Left colon (tissue), 2 donors: Measurements from ENCODE around the gene BABAM2. TPM values are rescaled to one million over a fixed set of nuclear protein-coding genes. Genes with fewer than 3 reads are reported as not detected.

ENCODE experiments used
- ATAC-seq: fragments of 200-7000 bp; cut with Tn5 transposase; one replicate; pipeline ENCODE4 v1.9.1; 2020; ENCODE audit warnings: mild to moderate bottlenecking, moderate library complexity
- DNase-seq, 2 donors: peaks; one replicate each; pipeline ENCODE4 v3.0.0-alpha.2; 2020
- intact Hi-C, 2 donors: fragments of 100-400 bp; cut with DNase I in 1 of 2; cut with micrococcal nuclease in 1 of 2; formaldehyde crosslinking; loops; one replicate each; pipeline versions ENCODE4 v1.11.2 to v1.14.0; 2022; cut with DNase I, micrococcal nuclease
- total RNA-seq, 2 donors: library from RNA; stranded (reverse); fragmentation: NEBNext Ultra II Directional; extraction: Animal tissue kit (Norgen Biotek cat#: 25700); gene quantifications; one replicate each; pipeline ENCODE4 v1.2.1, GENCODE V29; 2021
- donor health status: DM: no; HTN: no; CAD: no.
- donor health status: DM: yes; HTN: yes; CAD: no.

The BABAM2 gene
- total RNA-seq, 2 donors from 2014 or later, result 35.3 to 39.3 TPM

DNA sequence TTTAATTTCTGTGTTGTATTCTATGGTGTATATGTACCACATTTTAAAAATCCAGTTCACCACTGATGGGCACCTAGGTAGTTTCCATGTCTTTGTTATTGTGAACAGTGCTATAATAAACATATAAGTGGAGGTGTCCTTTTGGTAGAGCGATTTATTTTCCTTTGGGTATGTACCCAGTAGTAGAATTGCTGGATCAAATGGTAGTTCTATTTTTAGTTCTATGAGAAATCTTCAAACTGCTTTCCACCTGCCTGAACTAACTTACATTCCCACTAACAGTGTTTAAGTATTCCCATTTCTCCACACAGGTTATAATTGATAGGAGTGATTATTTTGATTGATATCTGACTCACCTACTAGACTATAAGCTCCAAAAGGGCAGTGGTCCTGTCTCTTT, 148.2 kb downstream of the BABAM2 start:
- DNase-seq (no peak), ATAC-seq (no peak)
- intact Hi-C loops, result no loop called here

GRCh38 chr2:28045676-28046351, 155.3 kb downstream of the BABAM2 start:
- ATAC-seq, result no peak
- intact Hi-C loops, result no loop called here
- DNase-seq, result no peak

- intact Hi-C loops, result no loop called here
- ATAC-seq (no peak), DNase-seq (no peak)
Observed at GRCh38 chr2:28046921-28047320, 156.4 kb downstream of the BABAM2 start.

DNA sequence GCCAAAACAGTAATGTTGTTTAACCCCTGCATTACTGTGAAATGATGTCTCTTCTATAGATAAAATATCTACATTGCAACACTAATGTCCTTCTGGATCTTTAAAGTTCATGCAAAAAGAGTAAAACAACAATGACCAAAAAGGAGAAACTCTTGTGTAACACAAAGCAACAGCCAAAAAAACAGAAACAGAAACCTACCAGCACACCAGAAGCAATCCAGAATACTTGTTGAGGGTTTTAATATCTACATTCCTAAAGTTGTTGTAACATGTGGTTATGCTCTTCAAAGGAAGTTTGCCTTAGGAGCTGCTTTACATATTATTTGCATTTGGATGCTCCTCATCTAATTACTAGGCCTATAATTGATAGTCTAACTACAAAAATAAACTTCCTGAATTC, 157.2 kb downstream of the BABAM2 start:
- intact Hi-C loops, result no loop called here
- no peak for ATAC-seq
- DNase-seq, result no peak

DNA sequence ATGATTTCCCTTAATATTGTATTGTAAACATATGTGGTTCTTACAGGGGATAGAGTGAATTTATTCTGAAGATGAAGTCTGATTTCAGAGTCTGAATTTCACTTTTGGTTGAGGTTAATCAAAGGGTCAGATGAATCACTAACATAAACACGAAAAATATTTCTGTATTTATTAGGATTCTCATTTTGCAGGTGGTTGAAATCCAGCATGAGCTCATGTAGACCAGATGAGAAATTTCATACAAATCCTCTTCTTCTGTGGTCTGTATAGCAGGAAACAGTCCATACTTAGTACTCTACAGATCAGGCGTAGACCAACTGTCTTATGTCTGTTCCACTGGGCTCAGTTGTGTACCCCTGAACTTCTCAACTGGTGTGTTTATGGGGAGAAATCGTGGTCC, 157.8 kb downstream of the BABAM2 start:
- intact Hi-C loops, result no loop called here

DNA sequence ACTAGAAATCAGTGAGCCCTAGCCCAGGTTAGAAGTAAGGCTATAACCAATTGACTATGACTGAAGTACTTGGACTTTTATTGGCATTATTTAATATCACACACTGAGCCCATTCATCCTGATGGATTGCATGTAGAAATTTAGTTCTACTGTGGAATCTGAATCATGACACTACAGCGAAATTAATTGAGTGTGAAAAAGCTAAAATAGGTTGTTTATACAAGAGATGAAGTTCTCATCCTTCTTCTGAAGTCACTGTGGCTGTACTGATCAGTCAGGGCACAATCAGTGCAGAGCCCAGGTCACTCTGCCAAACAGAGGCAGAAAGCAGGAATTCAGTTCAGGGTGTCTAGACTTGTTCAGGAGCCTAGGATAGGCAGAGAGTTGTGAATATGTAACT, 158.9 kb downstream of the BABAM2 start:
- ATAC-seq (no peak), DNase-seq (no peak)
- intact Hi-C loops, result no loop called here

More for the DNA sequence above, 157.8 kb downstream of the BABAM2 start:
- ATAC-seq (no peak), DNase-seq (no peak)

GRCh38 chr2:28049899-28050298, 159.4 kb downstream of the BABAM2 start:
- no peak for DNase-seq
- ATAC-seq, result no peak
- intact Hi-C loops, result no loop called here

- intact Hi-C loops, result no loop called here
- ATAC-seq, result no peak
- DNase-seq, result no peak
Observed at GRCh38 chr2:28052691-28053090, 162.2 kb downstream of the BABAM2 start.

DNA sequence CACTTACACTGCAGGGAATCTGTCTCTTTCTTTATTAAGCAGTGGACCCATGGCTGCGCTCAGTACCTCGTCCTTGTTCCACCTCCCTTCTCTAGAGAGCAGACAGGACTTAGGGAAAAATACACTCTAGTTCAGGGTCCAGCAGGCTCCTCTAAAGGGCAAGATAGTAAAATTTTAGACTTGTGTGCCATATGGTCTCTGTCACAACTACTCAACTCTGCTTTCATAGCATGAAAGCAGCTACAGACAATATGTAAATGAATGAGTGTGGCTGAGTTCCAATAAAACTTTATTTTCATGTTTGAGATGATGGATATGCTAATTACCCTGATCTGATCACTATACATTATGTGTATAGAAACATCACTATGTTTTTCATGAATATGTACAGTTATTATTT, 163.1 kb downstream of the BABAM2 start:
- intact Hi-C loops, result no loop called here
- ATAC-seq (no peak), DNase-seq (no peak)

- no peak for DNase-seq
- ATAC-seq, result no peak
- intact Hi-C loops, result no loop called here
Observed at GRCh38 chr2:28054916-28055315, 164.4 kb downstream of the BABAM2 start.

GRCh38 chr2:28055325-28055970, 164.9 kb downstream of the BABAM2 start:
- intact Hi-C loops, result no loop called here
- DNase-seq (no peak), ATAC-seq (no peak)

DNA sequence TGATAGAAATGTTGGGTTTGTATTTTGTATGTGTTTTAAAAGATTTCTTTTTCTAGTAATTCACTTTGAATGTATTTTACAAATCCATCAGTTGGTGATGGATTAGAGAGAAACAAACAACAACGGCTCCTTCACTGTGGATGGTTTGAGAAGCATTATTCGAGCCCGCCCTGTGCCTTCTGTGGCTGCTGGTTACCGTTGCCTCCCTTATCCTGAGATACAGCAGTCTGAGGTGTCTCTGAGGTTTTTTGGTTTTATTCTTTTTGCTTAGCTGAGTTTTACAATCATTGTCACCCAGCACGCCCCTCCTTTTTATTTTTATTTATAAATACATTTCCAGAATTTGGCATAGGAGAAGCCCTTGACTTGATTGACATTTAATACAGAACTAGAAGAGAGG, 168.3 kb downstream of the BABAM2 start:
- no peak for ATAC-seq
- intact Hi-C loops, result no loop called here
- no peak for DNase-seq

DNA sequence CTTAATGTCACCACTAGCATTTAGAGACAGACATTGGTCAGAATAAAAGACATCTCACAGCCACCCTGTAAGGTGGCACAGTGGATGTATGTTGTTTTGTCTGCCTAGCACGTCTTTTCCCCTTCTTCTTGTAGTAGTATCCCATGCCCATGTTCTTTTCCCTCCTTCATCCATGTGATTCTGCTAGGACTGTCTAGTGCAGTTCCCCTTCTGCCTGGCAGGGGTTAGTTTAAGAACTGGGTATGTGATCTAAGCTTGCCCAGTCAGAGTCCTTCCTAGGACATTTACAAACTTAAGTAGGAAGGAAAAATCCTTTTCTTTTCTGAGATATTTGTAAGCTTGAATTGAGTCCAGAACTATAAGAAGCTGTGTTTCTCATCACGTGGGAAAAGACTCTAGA, 172.3 kb downstream of the BABAM2 start:
- ATAC-seq (no peak), DNase-seq (no peak)
- intact Hi-C loops, result no loop called here

GRCh38 chr2:28063492-28063962, 173.0 kb downstream of the BABAM2 start:
- DNase-seq, result no peak
- intact Hi-C loops, result no loop called here
- ATAC-seq, result no peak

DNA sequence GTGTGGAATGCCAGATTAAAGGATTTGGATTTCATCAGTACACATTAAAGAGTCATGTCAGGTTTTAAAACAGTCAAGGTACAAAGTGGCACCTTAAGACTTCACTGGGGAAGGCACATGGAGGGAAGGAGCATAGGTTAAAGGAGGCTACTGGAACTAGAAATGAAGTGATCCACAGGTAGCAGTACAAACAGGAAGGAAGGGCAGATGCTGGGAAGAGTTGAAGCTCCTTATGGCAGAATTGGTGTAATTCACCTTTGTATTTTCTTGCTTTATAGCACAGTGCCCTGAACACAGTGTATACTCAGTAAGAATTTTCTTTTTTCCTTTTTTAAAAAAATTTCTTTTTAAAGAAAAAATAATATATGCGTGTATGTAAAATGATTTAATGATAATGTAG, 177.1 kb downstream of the BABAM2 start:
- ATAC-seq, result peak; percentile 85
- intact Hi-C loops, result no loop called here

DNA sequence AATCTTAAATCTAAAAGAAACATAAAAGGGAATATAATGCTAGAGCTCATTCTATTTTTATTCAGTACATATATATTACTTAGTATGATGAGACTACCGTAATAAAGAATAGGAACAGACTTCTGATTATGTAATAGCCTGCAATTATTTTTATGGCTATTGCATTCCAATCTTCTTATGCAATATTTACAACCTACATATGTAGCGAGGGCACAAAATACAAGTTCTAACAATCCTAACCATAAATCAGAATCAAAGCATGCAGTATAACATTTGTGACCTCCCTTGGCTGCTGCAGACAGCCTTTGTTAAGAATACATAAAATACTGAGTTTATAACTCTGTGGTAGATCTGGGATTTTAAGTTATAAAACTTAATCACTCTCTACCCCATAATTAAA, 177.6 kb downstream of the BABAM2 start:
- intact Hi-C loops, result no loop called here
- ATAC-seq (peak; percentile 91), DNase-seq (no peak)

More for the DNA sequence above, 177.1 kb downstream of the BABAM2 start:
- no peak for DNase-seq

- intact Hi-C loops, result no loop called here
- ATAC-seq (no peak), DNase-seq (no peak)
Observed at GRCh38 chr2:28068527-28068926, 178.0 kb downstream of the BABAM2 start.

DNA sequence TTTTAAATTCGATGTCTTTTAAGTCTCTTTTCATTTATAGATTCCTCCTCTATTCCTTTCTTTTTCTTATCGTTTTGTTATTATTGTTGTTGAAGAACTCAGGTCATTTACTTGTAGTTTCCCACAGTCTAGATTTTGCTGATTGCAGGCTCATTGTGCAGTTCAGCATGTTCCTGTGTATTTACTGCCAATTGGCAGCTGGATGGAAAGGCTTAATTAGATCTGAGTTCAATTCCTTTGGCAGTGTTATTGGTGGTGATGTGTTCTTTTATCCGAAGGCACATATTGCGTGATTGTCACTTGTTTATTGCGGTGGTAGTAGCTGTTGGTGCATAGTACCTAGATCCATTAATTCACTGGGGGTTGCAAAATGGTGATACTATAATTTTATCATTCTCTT, 180.7 kb downstream of the BABAM2 start:
- no peak for ATAC-seq
- intact Hi-C loops, result no loop called here
- DNase-seq, result no peak

- no peak for ATAC-seq
- DNase-seq, result no peak
- intact Hi-C loops, result no loop called here
Observed at GRCh38 chr2:28074137-28074536, 183.6 kb downstream of the BABAM2 start.

DNA sequence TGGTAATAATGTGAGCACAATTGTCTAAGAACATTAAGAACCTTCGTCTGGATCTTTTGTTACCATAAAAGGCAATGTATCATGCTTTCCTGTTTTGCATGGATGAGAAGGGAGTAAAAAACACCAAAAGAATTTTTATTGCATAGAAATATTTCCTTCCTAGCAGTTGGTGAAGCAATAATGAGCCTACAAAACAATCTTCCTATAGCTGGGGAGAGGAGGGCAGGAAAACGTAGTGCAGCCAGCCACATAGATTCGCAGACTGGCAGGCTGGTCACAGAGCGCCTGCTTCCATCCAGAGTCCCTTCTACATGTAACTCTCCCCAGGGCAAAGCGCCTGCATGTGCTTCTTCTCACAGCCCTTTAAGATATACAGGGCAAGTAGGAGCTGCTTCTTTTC, 190.4 kb downstream of the BABAM2 start:
- intact Hi-C loops, result no loop called here
- ATAC-seq (peak; percentile 75), DNase-seq (peak; percentile 11 to 45)

DNA sequence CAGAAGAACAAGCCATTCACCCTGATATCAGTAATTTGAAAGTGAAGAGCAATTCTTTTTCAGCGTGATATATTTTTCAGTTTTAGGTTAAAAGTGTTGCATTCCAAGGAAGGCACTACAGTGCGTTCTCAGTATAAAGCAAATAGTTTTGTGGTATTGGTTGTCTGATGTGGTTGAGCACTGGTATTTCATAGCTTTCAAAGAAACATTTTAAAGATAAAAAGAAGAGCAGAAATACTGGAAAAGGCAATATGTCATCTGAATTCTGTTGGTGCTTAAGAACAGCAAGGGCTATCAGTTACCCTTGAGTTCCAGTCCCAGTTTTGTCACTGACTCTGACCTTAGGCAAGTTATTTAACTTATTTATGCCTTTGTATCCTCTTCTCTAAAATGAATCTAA, 191.6 kb downstream of the BABAM2 start:
- DNase-seq, result no peak
- intact Hi-C loops, result no loop called here
- no peak for ATAC-seq
